Ovary (tissue), 9 donors: Measurements from ENCODE around the gene ZHX3. TPM values are rescaled to one million over a fixed set of nuclear protein-coding genes. Genes with fewer than 3 reads are reported as not detected.

Experiments
- DNase-seq, 5 donors: peaks; one replicate each; pipeline ENCODE4 v3.0.0-alpha.2; 2019 to 2020
- H3K27ac ChIP-seq, 2 donors: fragments of 200-600 bp; one replicate each; pipeline versions ENCODE4 v1.5.1 to v1.8.0; 2019 to 2022
- H3K27me3 ChIP-seq: fragments of 200-600 bp; one replicate; pipeline ENCODE4 v1.8.0; 2022
- H3K36me3 ChIP-seq: fragments of 200-600 bp; sonication (generic); one replicate; pipeline ENCODE4 v1.5.1; 2019
- H3K4me1 ChIP-seq: one replicate; pipeline ENCODE4 v1.8.1; 2013; ENCODE audit warnings: mild to moderate bottlenecking, moderate library complexity; ENCODE audit not compliant: insufficient read depth
- H3K4me3 ChIP-seq: fragments of 200-600 bp; sonication (generic); one replicate; pipeline ENCODE4 v1.5.1; 2017
- H3K9me3 ChIP-seq, 2 donors: fragments of 200-600 bp in 1 of 2; sonication (generic) in 1 of 2; one replicate each; pipeline versions ENCODE4 v1.5.1 to v1.8.1; 2013 to 2019; ENCODE audit warnings: mild to moderate bottlenecking in 1 of 2, moderate library complexity in 1 of 2
- EP300 ChIP-seq: sonication (generic); formaldehyde crosslinking; IDR thresholded peaks from one replicate; pipeline ENCODE4 v1.6.1; 2017; ENCODE audit warnings: antibody characterized with exemption
- POLR2A ChIP-seq: fragments of 450-650 bp; IDR thresholded peaks from one replicate; pipeline ENCODE4 v1.6.1; 2017; ENCODE audit warnings: antibody characterized with exemption, mild to moderate bottlenecking, moderate library complexity
- WGBS, 3 donors: extraction: QIAGEN DNeasy Blood & Tissue Kit in 1 of 3; methylation state at CpG; one replicate each; pipeline versions ENCODE4 v1.1.5 to v1.1.7; 2013 to 2017; 5-methylcytosine and 5-hydroxymethylcytosine counted together
- intact Hi-C, 4 donors: fragments of 100-400 bp; cut with DNase I; formaldehyde crosslinking; loops; one replicate each; pipeline versions ENCODE4 v1.11.0 to v1.15.1; 2022 to 2023
- polyA plus RNA-seq, 2 donors: library from polyadenylated mRNA; stranded (reverse); fragments of 200-250 nt in 1 of 2; fragments of 350-450 nt in 1 of 2; fragmentation: Illumina TruSeq in 1 of 2; extraction: RNeasy Lipid Tissue Mini Kit (QIAGEN cat#74804) in 1 of 2; gene quantifications; one replicate each; pipeline ENCODE4 v1.2.3, GENCODE V29; 2013 to 2014
- total RNA-seq, 7 donors: library from RNA; depleted of rRNA in 2 of 7; stranded (reverse); fragments of >200 nt in 2 of 7; fragmentation: NEBNext Ultra II Directional in 3 of 7; extraction: Animal tissue kit (Norgen Biotek cat#: 25700) in 3 of 7; gene quantifications; one replicate each; pipeline versions ENCODE4 v1.1.0 to v1.2.4, GENCODE V29; 2016 to 2023
- TF ChIP-seq, protein P1 (sequence below), 3 donors: fragments of 450-650 bp in 2 of 3; fragments of 200-600 bp in 1 of 3; IDR thresholded peaks; one replicate each; pipeline versions ENCODE4 v1.5.1 to v1.8.0; 2016 to 2022; ENCODE audit warnings: antibody characterized with exemption in 3 of 3, mild to moderate bottlenecking in 1 of 3
- donor health status: DM: no; HTN: no; CAD: no; lungs with moderate emphysema.
- donor health status: DM: no; HTN: no; CAD: no.
- donor health status: Bipolar disorder and iron deficiency.
- donor health status: DM: yes; HTN: yes; CAD: no.
- donor health status: DM: no; HTN: no; CAD: no.
- donor health status: DM: yes; HTN: yes; CAD: no.

Gene ZHX3
- total and polyA plus RNA-seq, 9 donors: 17.5 to 72.0 (median 39.6) TPM

DNA sequence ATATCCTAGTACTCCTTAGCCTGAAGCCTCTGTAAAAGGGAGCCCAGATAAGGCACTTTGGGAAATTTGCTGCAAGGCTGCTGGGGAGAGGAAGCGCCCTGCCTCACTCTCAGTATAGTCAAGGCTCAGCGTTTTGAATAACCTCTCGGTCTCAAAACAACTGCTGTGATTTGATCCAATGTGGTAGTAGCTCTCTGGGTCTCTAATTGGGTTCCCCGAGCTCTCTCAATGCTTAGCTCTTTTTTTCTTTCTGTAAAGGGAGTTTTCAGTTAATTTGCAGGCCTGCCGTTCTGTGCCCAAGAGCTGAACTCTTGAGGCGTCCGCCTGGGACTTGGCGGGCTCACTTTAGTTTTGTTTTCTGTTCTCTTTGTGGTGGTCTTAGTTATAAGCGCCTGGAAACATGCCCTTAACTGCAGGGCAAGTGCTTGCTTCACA lies 41.2 kb downstream of the ZHX3 start:
- Histone ChIP-seq H3K36me3 (no peaks in the 10 kb centered on the region), H3K4me3 (no peak overlapping the region), H3K27ac (peak overlapping the region in 1 of 2 donors; percentile 76), H3K9me3 (no peaks in the 10 kb centered on the region), H3K4me1 (peaks cover 1% of the 10 kb centered on the region), H3K27me3 (no peaks in the 10 kb centered on the region)
- peak; percentile 29 to 57 (median 33) for DNase-seq
- 12 to 25% (median 12%) methylated on average over 9 of the region's 9 CpGs for WGBS, 3 donors
- intact Hi-C loops: no loop called here
- TF ChIP-seq, protein P1, sequence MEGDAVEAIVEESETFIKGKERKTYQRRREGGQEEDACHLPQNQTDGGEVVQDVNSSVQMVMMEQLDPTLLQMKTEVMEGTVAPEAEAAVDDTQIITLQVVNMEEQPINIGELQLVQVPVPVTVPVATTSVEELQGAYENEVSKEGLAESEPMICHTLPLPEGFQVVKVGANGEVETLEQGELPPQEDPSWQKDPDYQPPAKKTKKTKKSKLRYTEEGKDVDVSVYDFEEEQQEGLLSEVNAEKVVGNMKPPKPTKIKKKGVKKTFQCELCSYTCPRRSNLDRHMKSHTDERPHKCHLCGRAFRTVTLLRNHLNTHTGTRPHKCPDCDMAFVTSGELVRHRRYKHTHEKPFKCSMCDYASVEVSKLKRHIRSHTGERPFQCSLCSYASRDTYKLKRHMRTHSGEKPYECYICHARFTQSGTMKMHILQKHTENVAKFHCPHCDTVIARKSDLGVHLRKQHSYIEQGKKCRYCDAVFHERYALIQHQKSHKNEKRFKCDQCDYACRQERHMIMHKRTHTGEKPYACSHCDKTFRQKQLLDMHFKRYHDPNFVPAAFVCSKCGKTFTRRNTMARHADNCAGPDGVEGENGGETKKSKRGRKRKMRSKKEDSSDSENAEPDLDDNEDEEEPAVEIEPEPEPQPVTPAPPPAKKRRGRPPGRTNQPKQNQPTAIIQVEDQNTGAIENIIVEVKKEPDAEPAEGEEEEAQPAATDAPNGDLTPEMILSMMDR (IDR thresholded peaks at IDR 0.05): no peak
- no peak for TF ChIP-seq POLR2A

- Histone ChIP-seq H3K27ac (peak overlapping the region in 1 of 2 donors; percentile 76), H3K9me3 (no peaks in the 10 kb centered on the region), H3K36me3 (no peaks in the 10 kb centered on the region), H3K4me1 (peaks cover 4% of the 10 kb centered on the region), H3K4me3 (no peak overlapping the region), H3K27me3 (no peaks in the 10 kb centered on the region)
- WGBS, 3 donors: 72 to 83% (median 79%) methylated on average over 4 of the region's 4 CpGs
- TF ChIP-seq, protein P1 (IDR thresholded peaks at IDR 0.05): no peak
- TF ChIP-seq EP300 (no peak), POLR2A (no peak)
- intact Hi-C loops: no loop called here
- DNase-seq: no peak
Observed at GRCh38 chr20:41275301-41275731, 42.2 kb downstream of the ZHX3 start.

DNA sequence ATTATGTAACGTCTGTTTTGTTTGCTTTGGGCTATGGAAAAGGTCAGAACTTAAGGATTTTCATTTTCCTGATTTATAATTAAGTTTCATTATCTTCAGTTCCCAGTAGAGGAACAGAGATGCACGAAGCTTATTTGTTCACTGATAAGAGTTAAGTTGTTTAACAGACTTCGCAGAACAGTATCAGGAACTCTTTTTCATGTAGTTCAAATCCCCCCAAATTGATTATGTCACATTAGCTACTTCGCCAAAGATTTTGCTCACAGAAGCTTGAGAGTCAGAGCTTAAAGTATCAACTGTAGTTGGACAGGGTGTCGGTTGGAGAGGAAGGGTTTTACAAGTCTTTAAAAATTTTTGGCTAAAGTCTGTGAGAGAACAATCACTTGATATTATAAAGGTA lies 43.4 kb downstream of the ZHX3 start:
- Histone ChIP-seq H3K36me3 (no peaks in the 10 kb centered on the region), H3K27me3 (no peaks in the 10 kb centered on the region), H3K4me3 (no peak overlapping the region), H3K4me1 (peaks cover 4% of the 10 kb centered on the region), H3K27ac (no peak overlapping the region), H3K9me3 (no peaks in the 10 kb centered on the region)
- intact Hi-C loops: no loop called here
- WGBS, 3 donors: 40 to 54% (median 44%) methylated on average over 5 of the region's 5 CpGs
- TF ChIP-seq EP300 (no peak), POLR2A (no peak)
- TF ChIP-seq, protein P1 (IDR thresholded peaks at IDR 0.05): no peak
- DNase-seq: no peak

DNA sequence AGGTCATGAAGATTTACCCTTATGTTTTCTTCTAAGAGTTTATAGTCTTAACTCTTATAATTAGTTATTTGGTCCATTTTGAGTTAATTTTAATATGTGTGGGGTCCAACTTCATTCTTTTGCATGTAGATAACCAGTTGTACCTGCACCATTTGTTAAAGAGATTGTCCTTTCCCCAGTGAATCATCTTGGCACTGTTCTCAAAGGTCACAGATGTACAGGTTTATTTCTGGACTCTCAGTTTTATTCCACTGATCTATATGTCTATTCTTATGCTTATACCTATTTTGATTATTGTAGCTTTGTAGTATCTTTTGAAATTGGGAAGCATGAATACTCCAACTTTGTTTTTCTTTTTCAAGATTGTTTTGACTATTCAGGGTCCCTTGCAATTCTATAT lies 44.1 kb downstream of the ZHX3 start:
- DNase-seq: no peak
- TF ChIP-seq EP300: no peak
- TF ChIP-seq, protein P1 (IDR thresholded peaks at IDR 0.05): no peak
- no peak for TF ChIP-seq POLR2A
- Histone ChIP-seq H3K4me1 (peaks cover 4% of the 10 kb centered on the region), H3K27me3 (no peaks in the 10 kb centered on the region), H3K36me3 (no peaks in the 10 kb centered on the region), H3K27ac (no peak overlapping the region), H3K9me3 (no peaks in the 10 kb centered on the region), H3K4me3 (no peak overlapping the region)
- intact Hi-C loops: no loop called here

GRCh38 chr20:41272339-41272738 lies 45.2 kb downstream of the ZHX3 start:
- Histone ChIP-seq H3K9me3 (no peaks in the 10 kb centered on the region), H3K4me1 (peaks cover 4% of the 10 kb centered on the region), H3K4me3 (no peak overlapping the region), H3K27ac (no peak overlapping the region), H3K36me3 (no peaks in the 10 kb centered on the region), H3K27me3 (no peaks in the 10 kb centered on the region)
- intact Hi-C loops: no loop called here
- WGBS, 3 donors: 88 to 98% (median 93%) methylated on average over 1 of the region's 1 CpG
- no peak for TF ChIP-seq POLR2A
- TF ChIP-seq, protein P1 (IDR thresholded peaks at IDR 0.05): no peak
- TF ChIP-seq EP300: no peak
- no peak for DNase-seq
